OCI-LY1 (cell line): ENCODE results near the gene SMC6.

Experiments used
- H2AFZ ChIP-seq: fragments of 200-600 bp; sonication (generic), shearing (Covaris generic); 2 replicates; pipeline ENCODE4 v1.6.0; 2014; ENCODE audit warnings: antibody characterized with exemption, mild to moderate bottlenecking, low read length
- H3F3A ChIP-seq: fragments of 200-600 bp; sonication (generic), shearing (Covaris generic); 2 replicates; pipeline ENCODE4 v1.6.0; 2014; ENCODE audit warnings: mild to moderate bottlenecking, antibody characterized with exemption, low read length, moderate library complexity; ENCODE audit not compliant: insufficient read depth
- H3K27ac ChIP-seq: fragments of 200-600 bp; sonication (generic); 2 replicates; pipeline ENCODE4 v1.5.1; 2014; ENCODE audit warnings: low read length, mixed run types, mild to moderate bottlenecking, low read depth; ENCODE audit not compliant: poor library complexity, severe bottlenecking
- H3K27me3 ChIP-seq: fragments of 200-600 bp; sonication (generic); 2 replicates; pipeline ENCODE4 v1.6.0; 2014; ENCODE audit warnings: antibody characterized with exemption, mild to moderate bottlenecking, low read length, moderate library complexity; ENCODE audit not compliant: insufficient read depth
- H3K36me3 ChIP-seq: fragments of 200-600 bp; sonication (generic); 2 replicates; pipeline ENCODE4 v1.6.1; 2014; ENCODE audit warnings: mild to moderate bottlenecking, antibody characterized with exemption, low read length, moderate library complexity, mixed read lengths; ENCODE audit not compliant: insufficient read depth
- H3K4me1 ChIP-seq: fragments of 200-600 bp; sonication (generic); 2 replicates; pipeline ENCODE4 v1.5.1; 2014; ENCODE audit warnings: mild to moderate bottlenecking, low read length, moderate library complexity; ENCODE audit not compliant: insufficient read depth, severe bottlenecking
- H3K4me2 ChIP-seq: fragments of 200-600 bp; sonication (generic), shearing (Covaris generic); 2 replicates; pipeline ENCODE4 v1.6.1; 2014; ENCODE audit warnings: low read length
- H3K4me3 ChIP-seq: fragments of 200-600 bp; sonication (generic); 2 replicates; pipeline ENCODE4 v1.5.1; 2014; ENCODE audit warnings: low read length, low read depth, mild to moderate bottlenecking, mixed read lengths; ENCODE audit not compliant: poor library complexity, severe bottlenecking
- H3K79me2 ChIP-seq: fragments of 200-600 bp; shearing (Covaris generic); 2 replicates; pipeline ENCODE4 v1.6.1; 2016; ENCODE audit warnings: mixed run types, low read length, mixed read lengths; ENCODE audit not compliant: insufficient read depth
- H3K9ac ChIP-seq: fragments of 200-600 bp; sonication (generic), shearing (Covaris generic); 2 replicates; pipeline ENCODE4 v1.6.1; 2014; ENCODE audit warnings: mild to moderate bottlenecking, low read length, mixed read lengths
- H3K9me2 ChIP-seq: fragments of 200-600 bp; sonication (generic), shearing (Covaris generic); 2 replicates; pipeline ENCODE4 v1.6.1; 2014; ENCODE audit warnings: low read depth, mild to moderate bottlenecking, low read length, mixed read lengths
- H3K9me3 ChIP-seq: fragments of 200-600 bp; shearing (Covaris generic); 2 replicates; pipeline ENCODE4 v1.6.1; 2014; ENCODE audit warnings: low read length, mixed read lengths
- H4K20me1 ChIP-seq: fragments of 200-600 bp; sonication (generic), shearing (Covaris generic); 2 replicates; pipeline ENCODE4 v1.6.0; 2016; ENCODE audit warnings: mild to moderate bottlenecking, low read length; ENCODE audit not compliant: insufficient read depth
- CTCF ChIP-seq: fragments of 200-600 bp; sonication (generic), shearing (Covaris generic); IDR thresholded peaks from 2 replicates; pipeline ENCODE4 v1.5.1; 2017; ENCODE audit warnings: mild to moderate bottlenecking, antibody characterized with exemption, low read length, moderate library complexity, mixed read lengths
- EZH2 ChIP-seq: fragments of 200-600 bp; sonication (generic), shearing (Covaris generic); IDR thresholded peaks from 2 replicates; pipeline ENCODE4 v1.8.0; 2017; ENCODE audit warnings: borderline replicate concordance, mixed run types, mild to moderate bottlenecking, antibody characterized with exemption, low read length, moderate library complexity, mixed read lengths

SMC6 gene

GRCh38 chr2:17763641-17764333, 10.2 kb upstream of the SMC6 start:
- peaks cover 14% of the 10 kb centered on the region for H3K79me2 ChIP-seq
- H3K36me3 ChIP-seq = peaks cover 79% of the 10 kb centered on the region
- no peaks in the 10 kb centered on the region for H3K9me3 ChIP-seq
- H3K9me2 ChIP-seq = no peaks in the 10 kb centered on the region
- H3F3A ChIP-seq = no peaks in the 10 kb centered on the region
- H3K9ac ChIP-seq = no peak overlapping the region
- no peak overlapping the region for H3K4me3 ChIP-seq
- H2AFZ ChIP-seq = no peak overlapping the region
- no peaks in the 10 kb centered on the region for H3K4me1 ChIP-seq
- no peak overlapping the region for H3K4me2 ChIP-seq
- no peak overlapping the region for H3K27ac ChIP-seq
- TF ChIP-seq EZH2 (no peak), CTCF (no peak)
- H3K27me3 ChIP-seq = no peaks in the 10 kb centered on the region
- no peaks in the 10 kb centered on the region for H4K20me1 ChIP-seq

- Histone ChIP-seq H3F3A (no peaks in the 10 kb centered on the region), H3K4me2 (no peak overlapping the region), H3K27ac (no peak overlapping the region), H3K79me2 (peaks cover 27% of the 10 kb centered on the region), H3K9me3 (no peaks in the 10 kb centered on the region), H4K20me1 (no peaks in the 10 kb centered on the region), H3K36me3 (peaks cover 71% of the 10 kb centered on the region), H3K4me1 (peaks cover 2% of the 10 kb centered on the region), H3K9ac (no peak overlapping the region), H2AFZ (no peak overlapping the region), H3K9me2 (no peaks in the 10 kb centered on the region), H3K27me3 (no peaks in the 10 kb centered on the region), H3K4me3 (no peak overlapping the region)
- TF ChIP-seq EZH2 (no peak), CTCF (no peak)
Measured at GRCh38 chr2:17762451-17762850, 8.8 kb upstream of the SMC6 start.

- TF ChIP-seq CTCF = no peak
- TF ChIP-seq EZH2 = no peak
- H3K4me2 ChIP-seq = no peak overlapping the region
Measured at GRCh38 chr2:17759805-17760204, 6.2 kb upstream of the SMC6 start.

More at GRCh38 chr2:17759805-17760204, 6.2 kb upstream of the SMC6 start:
- Histone ChIP-seq H3K79me2 (peaks cover 54% of the 10 kb centered on the region), H3F3A (no peaks in the 10 kb centered on the region), H3K27ac (no peak overlapping the region), H3K27me3 (no peaks in the 10 kb centered on the region), H3K9ac (no peak overlapping the region), H3K4me3 (no peak overlapping the region), H3K36me3 (peaks cover 49% of the 10 kb centered on the region), H3K9me2 (no peaks in the 10 kb centered on the region), H3K9me3 (no peaks in the 10 kb centered on the region), H4K20me1 (no peaks in the 10 kb centered on the region; the same call in 1 of the 2 replicates), H3K4me1 (peaks cover 27% of the 10 kb centered on the region), H2AFZ (no peak overlapping the region)
